A549 (cell line): ENCODE measurements around the gene BCAS2. TPM values are rescaled to one million over a fixed set of nuclear protein-coding genes. Genes with fewer than 3 reads are reported as not detected.

Source experiments
- ATAC-seq, 2 experiments: fragments of 200-7000 bp in 1 of 2; fragments of >200 bp in 1 of 2; cut with Nextera tagmentation in 1 of 2; cut with Tn5 transposase in 1 of 2; 3 replicates each; pipeline versions ENCODE4 v1.8.0 to v1.9.1; 2018 to 2020; ENCODE audit warnings: mild to moderate bottlenecking in 1 of 2, moderate library complexity in 1 of 2
- CTCF ChIA-PET: fragments of 300-600 bp; sonication (Branson Sonifier 250); formaldehyde crosslinking; extraction: SDS; loops from one replicate; lab custom pipeline; 2021; ENCODE audit warnings: antibody characterized with exemption, inconsistent platforms; lab: Yijun Ruan, JAX
- POLR2A ChIA-PET: fragments of 350-600 bp; formaldehyde crosslinking; extraction: SDS; loops from one replicate; lab custom pipeline; 2021; ENCODE audit warnings: antibody characterized with exemption, inconsistent platforms; lab: Yijun Ruan, JAX
- DNase-seq, 2 experiments: peaks; one replicate each; pipeline versions ENCODE4 v3.0.0 to v3.0.0-alpha.2; 2011 to 2016; ENCODE audit warnings: low read depth in 1 of 2, low spot score in 1 of 2
- FAIRE-seq: peaks from 2 replicates; lab custom pipeline; 2011; peaks lifted over from hg19 to GRCh38; lab: Jason Lieb, UNC
- H3K27ac ChIP-seq, 2 experiments: fragments of >200 bp; sonication (Bioruptor Twin); formaldehyde crosslinking; 3 replicates each; pipeline ENCODE4 v1.5.1; 2016 to 2017
- H3K4me1 ChIP-seq: fragments of >200 bp; sonication (Bioruptor Twin); formaldehyde crosslinking; 3 replicates; pipeline ENCODE4 v1.6.1; 2016
- H3K4me2 ChIP-seq: fragments of >200 bp; sonication (Bioruptor Twin); formaldehyde crosslinking; 3 replicates; pipeline ENCODE4 v1.6.1; 2016
- H3K4me3 ChIP-seq: fragments of >200 bp; sonication (Bioruptor Twin); formaldehyde crosslinking; 3 replicates; pipeline ENCODE4 v1.5.1; 2016
- H3K9me3 ChIP-seq: fragments of >200 bp; sonication (Bioruptor Twin); formaldehyde crosslinking; 3 replicates; pipeline ENCODE4 v1.6.1; 2016
- CBX8 ChIP-seq: fragments of 200-600 bp; sonication (generic); IDR thresholded peaks from 2 replicates; pipeline ENCODE4 v1.6.1; 2016
- CHD4 ChIP-seq: fragments of 200-600 bp; sonication (generic); IDR thresholded peaks from 2 replicates; pipeline ENCODE4 v1.6.1; 2016; ENCODE audit warnings: antibody characterized with exemption, mild to moderate bottlenecking, borderline replicate concordance
- EHF ChIP-seq: fragments of 250-450 bp; sonication (Bioruptor Pico); IDR thresholded peaks from 2 replicates; pipeline ENCODE4 v1.5.0; 2020; ENCODE audit warnings: mild to moderate bottlenecking
- EP300 ChIP-seq, 2 experiments: fragments of >200 bp; sonication (Bioruptor Twin); formaldehyde crosslinking; IDR thresholded peaks; 2 replicates in 1 of 2; 3 replicates in 1 of 2; pipeline ENCODE4 v1.6.1; 2016 to 2017
- FOSL2 ChIP-seq, 2 experiments: fragments of 450-650 bp in 1 of 2; fragments of >200 bp in 1 of 2; sonication (Bioruptor Twin) in 1 of 2; formaldehyde crosslinking; IDR thresholded peaks; 2 replicates each; pipeline versions ENCODE4 v1.5.0 to v1.6.1; 2016 to 2020; ENCODE audit warnings: mild to moderate bottlenecking in 1 of 2, moderate library complexity in 1 of 2
- FOXS1 ChIP-seq: fragments of 250-450 bp; sonication (Bioruptor Pico); IDR thresholded peaks from 2 replicates; pipeline ENCODE4 v1.5.0; 2020; ENCODE audit warnings: mild to moderate bottlenecking, moderate library complexity
- GATA3 ChIP-seq: IDR thresholded peaks from 2 replicates; pipeline ENCODE4 v1.6.1; 2012; ENCODE audit warnings: borderline replicate concordance
- HDAC2 ChIP-seq: fragments of 200-600 bp; sonication (generic); IDR thresholded peaks from 2 replicates; pipeline ENCODE4 v1.6.1; 2016
- HEYL ChIP-seq: fragments of 250-450 bp; sonication (Bioruptor Pico); IDR thresholded peaks from 2 replicates; pipeline ENCODE4 v1.8.0; 2021; ENCODE audit warnings: mild to moderate bottlenecking, moderate library complexity
- HOXA7 ChIP-seq: fragments of 250-450 bp; sonication (Bioruptor Pico); IDR thresholded peaks from 2 replicates; pipeline ENCODE4 v1.5.0; 2020; ENCODE audit warnings: mild to moderate bottlenecking, moderate library complexity
- HOXB13 ChIP-seq: fragments of 250-450 bp; sonication (Bioruptor Pico); IDR thresholded peaks from 2 replicates; pipeline ENCODE4 v1.5.0; 2020; ENCODE audit warnings: low read depth, mild to moderate bottlenecking, moderate library complexity
- HOXB5 ChIP-seq: fragments of 250-450 bp; sonication (Bioruptor Pico); IDR thresholded peaks from 2 replicates; pipeline ENCODE4 v1.5.0; 2020; ENCODE audit warnings: mild to moderate bottlenecking, moderate library complexity
- JUNB ChIP-seq: fragments of >200 bp; sonication (Bioruptor Twin); formaldehyde crosslinking; IDR thresholded peaks from 2 replicates; pipeline ENCODE4 v1.6.1; 2016
- MAZ ChIP-seq: fragments of 150-350 bp; IDR thresholded peaks from 2 replicates; pipeline ENCODE4 v1.6.1; 2014; ENCODE audit warnings: antibody characterized with exemption, low read depth, low read length, borderline replicate concordance
- NPAS2 ChIP-seq: fragments of 250-450 bp; sonication (Bioruptor Pico); IDR thresholded peaks from 2 replicates; pipeline ENCODE4 v1.8.0; 2022; ENCODE audit warnings: mild to moderate bottlenecking, moderate library complexity, borderline replicate concordance
- PHF8 ChIP-seq: fragments of 200-600 bp; sonication (generic); IDR thresholded peaks from 2 replicates; pipeline ENCODE4 v1.6.1; 2016; ENCODE audit warnings: low read depth, mild to moderate bottlenecking, antibody characterized with exemption, moderate library complexity, borderline replicate concordance
- POLR2A ChIP-seq: IDR thresholded peaks from 2 replicates; pipeline ENCODE4 v1.6.1; 2012; ENCODE audit warnings: mild to moderate bottlenecking, low read length
- POLR2AphosphoS2 ChIP-seq: conservative IDR thresholded peaks from 2 replicates; pipeline ENCODE4 v1.6.1; 2012; ENCODE audit warnings: low read length, improper control_type of control experiment, inconsistent platforms
- RFX5 ChIP-seq: fragments of 450-650 bp; IDR thresholded peaks from 2 replicates; pipeline ENCODE4 v1.7.1; 2014; ENCODE audit warnings: antibody characterized with exemption, mild to moderate bottlenecking, moderate library complexity
- SREBF2 ChIP-seq: fragments of 450-650 bp; IDR thresholded peaks from 2 replicates; pipeline ENCODE4 v1.6.1; 2014; ENCODE audit warnings: mild to moderate bottlenecking, moderate library complexity
- TFCP2L1 ChIP-seq: fragments of 250-450 bp; sonication (Bioruptor Pico); IDR thresholded peaks from 2 replicates; pipeline ENCODE4 v1.5.0; 2021; ENCODE audit warnings: mild to moderate bottlenecking
- ZC3H11A ChIP-seq: fragments of 450-650 bp; IDR thresholded peaks from 2 replicates; pipeline ENCODE4 v1.6.1; 2014; ENCODE audit warnings: antibody characterized with exemption, mild to moderate bottlenecking
- ZNF302 ChIP-seq: fragments of 250-450 bp; sonication (Bioruptor Pico); IDR thresholded peaks from 2 replicates; pipeline ENCODE4 v1.9.0; 2021; ENCODE audit warnings: inconsistent platforms, mild to moderate bottlenecking, moderate library complexity
- WGBS: methylation state at CpG from one replicate; pipeline ENCODE4 v1.1.6; 2017; ENCODE audit errors: missing lambda C conversion rate; 5-methylcytosine and 5-hydroxymethylcytosine counted together
- polyA plus RNA-seq, 4 experiments: library from polyadenylated mRNA; depleted of rRNA in 3 of 4; stranded (reverse); fragments of >200 nt; fragmentation: RNase III in 1 of 4; extraction: RNeasy Plus Mini Kit Qiagen cat#74134 plus additional on column Dnase treatment in 1 of 4; gene quantifications; 2 replicates in 3 of 4; 3 replicates in 1 of 4; pipeline ENCODE4 v1.2.3, GENCODE V29; 2011 to 2017
- TF ChIP-seq, protein P1 (sequence below): fragments of 450-650 bp; IDR thresholded peaks from 2 replicates; pipeline ENCODE4 v1.6.1; 2014; ENCODE audit warnings: antibody characterized with exemption
- TF ChIP-seq, protein P2 (sequence below): fragments of >200 bp; sonication (Bioruptor Twin); formaldehyde crosslinking; IDR thresholded peaks from 3 replicates; pipeline ENCODE4 v1.5.1; 2016

Gene BCAS2
- polyA plus RNA-seq, 2 of the 4 experiments (the other 2 are of a cell fraction) = 36.0 to 52.5 TPM

DNA sequence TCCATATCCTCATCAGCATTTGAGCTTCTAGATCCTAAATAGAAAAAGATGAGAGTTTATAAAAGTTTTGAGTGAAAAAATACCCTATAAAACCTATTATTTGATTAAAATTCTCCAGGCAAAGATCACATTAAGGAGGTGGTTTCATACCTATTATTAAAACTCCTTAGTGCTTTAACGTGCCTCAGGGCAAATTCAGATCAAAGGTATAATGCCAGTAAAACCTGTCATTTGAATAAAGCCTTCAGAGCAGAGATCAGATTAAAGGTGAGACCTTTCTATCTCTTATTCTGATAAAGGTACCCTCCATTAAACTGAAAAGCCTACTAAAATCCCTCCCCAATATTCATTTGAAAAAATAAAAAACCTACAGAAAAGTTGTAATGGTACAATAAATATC, 36.1 kb downstream of the BCAS2 start:
- ChIA-PET POLR2A (no interaction called here), CTCF (no interaction called here)
- Histone ChIP-seq H3K9me3 (no peaks in the 10 kb centered on the region), H3K4me1 (no peaks in the 10 kb centered on the region), H3K27ac (no peak overlapping the region), H3K4me2 (no peak overlapping the region), H3K4me3 (no peak overlapping the region)
- no peak for FAIRE-seq
- WGBS = 30% methylated on average over 1 of the region's 1 CpG
- DNase-seq = no peak
- no peak for TF ChIP-seq HDAC2
- no peak for TF ChIP-seq CHD4
- TF ChIP-seq EP300 (IDR thresholded peaks at IDR 0.05) = no peak
- no peak for TF ChIP-seq ZNF302 (CRISPR knock-in tag)
- no peak for TF ChIP-seq MAZ
- no peak for TF ChIP-seq EHF (CRISPR knock-in tag)
- no peak for TF ChIP-seq HOXB5 (CRISPR knock-in tag)
- no peak for TF ChIP-seq POLR2A
- no peak for TF ChIP-seq FOSL2 (IDR thresholded peaks at IDR 0.05)
- TF ChIP-seq FOSL2 (CRISPR knock-in tag; IDR thresholded peaks at IDR 0.05) = no peak
- no peak for TF ChIP-seq HOXA7 (CRISPR knock-in tag)
- no peak for TF ChIP-seq HOXB13 (CRISPR knock-in tag)
- no peak for TF ChIP-seq FOXS1 (CRISPR knock-in tag)
- no peak for TF ChIP-seq HEYL (CRISPR knock-in tag)
- no peak for TF ChIP-seq POLR2AphosphoS2
- TF ChIP-seq, protein P1, sequence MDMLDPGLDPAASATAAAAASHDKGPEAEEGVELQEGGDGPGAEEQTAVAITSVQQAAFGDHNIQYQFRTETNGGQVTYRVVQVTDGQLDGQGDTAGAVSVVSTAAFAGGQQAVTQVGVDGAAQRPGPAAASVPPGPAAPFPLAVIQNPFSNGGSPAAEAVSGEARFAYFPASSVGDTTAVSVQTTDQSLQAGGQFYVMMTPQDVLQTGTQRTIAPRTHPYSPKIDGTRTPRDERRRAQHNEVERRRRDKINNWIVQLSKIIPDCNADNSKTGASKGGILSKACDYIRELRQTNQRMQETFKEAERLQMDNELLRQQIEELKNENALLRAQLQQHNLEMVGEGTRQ = no peak
- TF ChIP-seq GATA3 = no peak
- no peak for TF ChIP-seq RFX5
- TF ChIP-seq CBX8 = no peak
- TF ChIP-seq, protein P2, sequence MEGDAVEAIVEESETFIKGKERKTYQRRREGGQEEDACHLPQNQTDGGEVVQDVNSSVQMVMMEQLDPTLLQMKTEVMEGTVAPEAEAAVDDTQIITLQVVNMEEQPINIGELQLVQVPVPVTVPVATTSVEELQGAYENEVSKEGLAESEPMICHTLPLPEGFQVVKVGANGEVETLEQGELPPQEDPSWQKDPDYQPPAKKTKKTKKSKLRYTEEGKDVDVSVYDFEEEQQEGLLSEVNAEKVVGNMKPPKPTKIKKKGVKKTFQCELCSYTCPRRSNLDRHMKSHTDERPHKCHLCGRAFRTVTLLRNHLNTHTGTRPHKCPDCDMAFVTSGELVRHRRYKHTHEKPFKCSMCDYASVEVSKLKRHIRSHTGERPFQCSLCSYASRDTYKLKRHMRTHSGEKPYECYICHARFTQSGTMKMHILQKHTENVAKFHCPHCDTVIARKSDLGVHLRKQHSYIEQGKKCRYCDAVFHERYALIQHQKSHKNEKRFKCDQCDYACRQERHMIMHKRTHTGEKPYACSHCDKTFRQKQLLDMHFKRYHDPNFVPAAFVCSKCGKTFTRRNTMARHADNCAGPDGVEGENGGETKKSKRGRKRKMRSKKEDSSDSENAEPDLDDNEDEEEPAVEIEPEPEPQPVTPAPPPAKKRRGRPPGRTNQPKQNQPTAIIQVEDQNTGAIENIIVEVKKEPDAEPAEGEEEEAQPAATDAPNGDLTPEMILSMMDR = no peak
- TF ChIP-seq TFCP2L1 = no peak
- ATAC-seq = no peak

DNA sequence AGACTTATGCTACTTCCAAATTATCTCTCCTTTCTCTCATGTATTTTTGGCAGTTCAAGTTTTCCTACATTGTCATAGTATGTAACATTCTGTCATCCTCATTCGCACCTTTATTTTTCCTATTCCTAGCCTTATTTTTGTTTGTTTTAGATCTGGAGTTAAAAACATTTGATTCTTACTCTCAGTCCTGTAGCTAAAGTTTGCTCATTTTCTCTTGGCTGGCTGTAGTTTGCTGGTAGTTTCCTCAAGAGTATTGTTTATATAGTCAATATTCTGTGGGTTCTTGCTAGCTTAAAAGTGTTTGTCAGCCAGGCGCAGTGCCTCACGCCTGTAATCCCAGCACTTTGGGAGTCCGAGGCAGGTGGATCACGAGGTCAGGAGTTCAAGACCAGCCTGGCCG, 40.6 kb downstream of the BCAS2 start:
- CTCF ChIA-PET = no interaction called here
- Histone ChIP-seq H3K27ac (no peak overlapping the region), H3K4me1 (no peaks in the 10 kb centered on the region), H3K9me3 (no peaks in the 10 kb centered on the region), H3K4me2 (no peak overlapping the region), H3K4me3 (no peak overlapping the region)
- no peak for ATAC-seq
- TF ChIP-seq JUNB = no peak
- TF ChIP-seq, protein P2 = no peak
- no peak for FAIRE-seq
- POLR2A ChIA-PET = no interaction called here
- 51% methylated on average over 6 of the region's 6 CpGs for WGBS
- DNase-seq = no peak

DNA sequence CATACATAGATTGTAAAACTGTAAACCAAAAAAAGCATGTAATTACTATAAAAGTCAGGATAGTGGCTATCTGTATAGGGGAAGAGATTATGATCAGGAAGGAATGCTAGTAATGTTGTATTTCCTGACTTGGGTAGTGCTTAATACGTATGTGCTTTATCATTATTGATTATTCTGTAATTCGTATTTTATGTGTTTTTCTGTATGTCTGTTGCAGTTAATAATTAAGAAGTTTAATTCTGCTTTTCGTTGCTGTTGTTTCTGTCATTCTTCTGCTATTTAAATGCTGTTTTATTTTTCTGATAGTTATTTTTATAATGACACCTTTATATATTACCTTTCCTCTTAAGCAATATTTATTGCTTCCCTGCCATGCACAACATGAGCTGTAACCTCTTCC, 41.1 kb downstream of the BCAS2 start:
- ChIA-PET POLR2A (no interaction called here), CTCF (no interaction called here)
- Histone ChIP-seq H3K4me3 (no peak overlapping the region), H3K9me3 (no peaks in the 10 kb centered on the region), H3K4me2 (no peak overlapping the region), H3K27ac (no peak overlapping the region), H3K4me1 (no peaks in the 10 kb centered on the region)
- TF ChIP-seq PHF8 (no peak), ZC3H11A (no peak), SREBF2 (no peak), FOSL2 (IDR thresholded peaks at IDR 0.05) (no peak), FOSL2 (CRISPR knock-in tag; IDR thresholded peaks at IDR 0.05) (no peak), NPAS2 (CRISPR knock-in tag) (no peak), POLR2A (no peak)
- FAIRE-seq = no peak
- WGBS = 19% methylated on average over 3 of the region's 3 CpGs
- ATAC-seq = no peak
- DNase-seq = no peak
